Natural killer cell (primary cell): ENCODE data around the gene WDTC1. TPM values are rescaled to one million over a fixed set of nuclear protein-coding genes. Genes with fewer than 3 reads are reported as not detected.

Source experiments
- ATAC-seq, 3 donors: fragments of 150-1000 bp in 2 of 3; fragments of 200-7000 bp in 1 of 3; cut with Tn5 transposase; 1 replicate in 1 of 3; 2 replicates in 2 of 3; pipeline ENCODE4 v1.10.0; 2021; ENCODE audit warnings: mild to moderate bottlenecking in 2 of 3, moderate library complexity in 2 of 3
- DNase-seq, 2 donors: peaks; one replicate each; pipeline versions ENCODE4 v3.0.0 to v3.0.0-alpha.2; 2013 to 2021; ENCODE audit warnings: mixed read lengths in 1 of 2
- H3K27ac ChIP-seq: one replicate; pipeline ENCODE4 v1.5.1; 2013; ENCODE audit warnings: mild to moderate bottlenecking, low read length
- H3K27me3 ChIP-seq: one replicate; pipeline ENCODE4 v1.6.1; 2013; ENCODE audit warnings: low read length; ENCODE audit not compliant: control insufficient read depth, insufficient read depth
- H3K36me3 ChIP-seq: one replicate; pipeline ENCODE4 v1.6.1; 2013; ENCODE audit warnings: low read length; ENCODE audit not compliant: control insufficient read depth, insufficient read depth
- H3K4me1 ChIP-seq: one replicate; pipeline ENCODE4 v1.6.1; 2013; ENCODE audit warnings: low read length; ENCODE audit not compliant: control insufficient read depth, insufficient read depth
- H3K4me3 ChIP-seq: one replicate; pipeline ENCODE4 v1.5.1; 2013; ENCODE audit warnings: low read length
- H3K9me3 ChIP-seq: one replicate; pipeline ENCODE4 v1.6.1; 2013; ENCODE audit warnings: low read length; ENCODE audit not compliant: control insufficient read depth, insufficient read depth
- H3K27ac Mint-ChIP-seq, 2 donors: one replicate each; pipeline ENCODE4 v1.8.0; 2022; ENCODE audit warnings: mild to moderate bottlenecking in 2 of 2, mixed read lengths in 2 of 2, moderate library complexity in 1 of 2
- H3K27me3 Mint-ChIP-seq, 2 donors: one replicate each; pipeline ENCODE4 v1.8.0; 2022; ENCODE audit warnings: low read depth in 2 of 2, mixed read lengths in 2 of 2
- H3K36me3 Mint-ChIP-seq: one replicate; pipeline ENCODE4 v1.8.0; 2022; ENCODE audit warnings: mixed read lengths
- H3K4me1 Mint-ChIP-seq, 2 donors: one replicate each; pipeline ENCODE4 v1.8.0; 2022; ENCODE audit warnings: mixed read lengths in 2 of 2
- H3K4me3 Mint-ChIP-seq: one replicate; pipeline ENCODE4 v1.8.0; 2022; ENCODE audit warnings: mild to moderate bottlenecking, moderate library complexity, mixed read lengths
- H3K9me3 Mint-ChIP-seq, 2 donors: one replicate each; pipeline ENCODE4 v1.8.0; 2022; ENCODE audit warnings: mixed read lengths in 2 of 2
- WGBS: methylation state at CpG from one replicate; pipeline ENCODE4 v1.1.7; 2013; ENCODE audit warnings: missing lambda C conversion rate; ENCODE audit not compliant: insufficient coverage; 5-methylcytosine and 5-hydroxymethylcytosine counted together
- intact Hi-C: fragments of 100-400 bp; cut with micrococcal nuclease; formaldehyde crosslinking; loops from one replicate; pipeline ENCODE4 v1.14.2; 2022
- total RNA-seq, 4 donors: library from RNA; stranded (reverse); fragments of 120-200 nt in 1 of 4; gene quantifications; one replicate each; pipeline versions ENCODE4 v1.2.3 to v1.2.4, GENCODE V29; 2013 to 2022
- TF ChIP-seq, protein P1 (sequence below): fragments of 200-600 bp; IDR thresholded peaks from one replicate; pipeline ENCODE4 v1.8.0; 2022; ENCODE audit warnings: antibody characterized with exemption

Gene WDTC1
- total RNA-seq, 3 donors from 2014 or later (not counting 1 experiment from before 2014, with no cell fraction given), result 68.9 to 82.0 (median 81.7) TPM

DNA sequence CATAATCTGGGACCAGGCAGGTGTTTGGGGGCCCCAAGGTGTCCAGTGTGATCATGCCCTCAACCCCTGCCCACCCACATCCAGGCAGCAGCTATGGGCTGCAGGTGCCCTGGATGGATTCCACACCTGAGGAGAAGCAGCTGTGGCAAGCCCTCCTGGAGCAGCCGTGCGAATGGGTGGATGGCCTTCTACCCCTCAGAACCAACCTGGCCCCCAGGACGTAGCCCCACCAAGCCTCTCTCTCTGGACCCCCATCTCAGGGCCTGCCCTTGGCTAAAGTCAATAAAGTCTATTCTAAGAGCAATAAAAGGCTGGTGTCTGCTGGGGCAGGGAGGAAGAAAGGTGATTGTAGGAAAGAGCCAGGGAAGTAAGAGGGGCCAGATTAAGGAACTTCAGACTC, 119.2 kb downstream of the WDTC1 start:
- peaks cover 13 to 23% of the 10 kb centered on the region in 2 donors for H3K4me1 Mint-ChIP-seq
- H3K27me3 Mint-ChIP-seq, result no peaks in the 10 kb centered on the region
- no peaks in the 10 kb centered on the region for H3K27me3 ChIP-seq
- no peak overlapping the region for H3K4me3 ChIP-seq
- intact Hi-C loops, result no loop called here
- H3K36me3 ChIP-seq, result peaks cover 23% of the 10 kb centered on the region
- peaks cover 48% of the 10 kb centered on the region for H3K4me1 ChIP-seq
- DNase-seq (no peak), ATAC-seq (no peak)
- no peaks in the 10 kb centered on the region for H3K9me3 ChIP-seq
- H3K4me3 Mint-ChIP-seq, result no peak overlapping the region
- TF ChIP-seq, protein P1, sequence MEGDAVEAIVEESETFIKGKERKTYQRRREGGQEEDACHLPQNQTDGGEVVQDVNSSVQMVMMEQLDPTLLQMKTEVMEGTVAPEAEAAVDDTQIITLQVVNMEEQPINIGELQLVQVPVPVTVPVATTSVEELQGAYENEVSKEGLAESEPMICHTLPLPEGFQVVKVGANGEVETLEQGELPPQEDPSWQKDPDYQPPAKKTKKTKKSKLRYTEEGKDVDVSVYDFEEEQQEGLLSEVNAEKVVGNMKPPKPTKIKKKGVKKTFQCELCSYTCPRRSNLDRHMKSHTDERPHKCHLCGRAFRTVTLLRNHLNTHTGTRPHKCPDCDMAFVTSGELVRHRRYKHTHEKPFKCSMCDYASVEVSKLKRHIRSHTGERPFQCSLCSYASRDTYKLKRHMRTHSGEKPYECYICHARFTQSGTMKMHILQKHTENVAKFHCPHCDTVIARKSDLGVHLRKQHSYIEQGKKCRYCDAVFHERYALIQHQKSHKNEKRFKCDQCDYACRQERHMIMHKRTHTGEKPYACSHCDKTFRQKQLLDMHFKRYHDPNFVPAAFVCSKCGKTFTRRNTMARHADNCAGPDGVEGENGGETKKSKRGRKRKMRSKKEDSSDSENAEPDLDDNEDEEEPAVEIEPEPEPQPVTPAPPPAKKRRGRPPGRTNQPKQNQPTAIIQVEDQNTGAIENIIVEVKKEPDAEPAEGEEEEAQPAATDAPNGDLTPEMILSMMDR, result no peak
- H3K27ac Mint-ChIP-seq, result peak overlapping the region; percentile 60 to 67
- WGBS, result 91% methylated on average over 2 of the region's 3 CpGs
- no peaks in the 10 kb centered on the region for H3K36me3 Mint-ChIP-seq
- H3K9me3 Mint-ChIP-seq, result no peaks in the 10 kb centered on the region
- H3K27ac ChIP-seq, result no peak overlapping the region

GRCh38 chr1:27355683-27356082, 121.3 kb downstream of the WDTC1 start:
- H3K36me3 Mint-ChIP-seq, result no peaks in the 10 kb centered on the region
- peak overlapping the region; percentile 74 for H3K27ac ChIP-seq
- no peaks in the 10 kb centered on the region for H3K27me3 Mint-ChIP-seq
- H3K36me3 ChIP-seq, result peaks cover 15% of the 10 kb centered on the region
- H3K4me1 Mint-ChIP-seq, result peaks cover 25 to 38% of the 10 kb centered on the region in 2 donors
- TF ChIP-seq, protein P1, result no peak
- DNase-seq (no peak), ATAC-seq (no peak)
- no peaks in the 10 kb centered on the region for H3K9me3 Mint-ChIP-seq
- intact Hi-C loops, result loop anchor here (1.0 to 2.0 kb wide), 3 partner anchors 13 to 33 kb away; partner anchors contain the start of genes SYTL1 and TMEM222
- H3K27me3 ChIP-seq, result no peaks in the 10 kb centered on the region
- H3K4me1 ChIP-seq, result peaks cover 49% of the 10 kb centered on the region
- peak overlapping the region; percentile 47 for H3K4me3 Mint-ChIP-seq
- no peak overlapping the region for H3K4me3 ChIP-seq
- no peaks in the 10 kb centered on the region for H3K9me3 ChIP-seq
- 63% methylated on average over 5 of the region's 5 CpGs for WGBS
- H3K27ac Mint-ChIP-seq, result peak overlapping the region; percentile 78 to 84

DNA sequence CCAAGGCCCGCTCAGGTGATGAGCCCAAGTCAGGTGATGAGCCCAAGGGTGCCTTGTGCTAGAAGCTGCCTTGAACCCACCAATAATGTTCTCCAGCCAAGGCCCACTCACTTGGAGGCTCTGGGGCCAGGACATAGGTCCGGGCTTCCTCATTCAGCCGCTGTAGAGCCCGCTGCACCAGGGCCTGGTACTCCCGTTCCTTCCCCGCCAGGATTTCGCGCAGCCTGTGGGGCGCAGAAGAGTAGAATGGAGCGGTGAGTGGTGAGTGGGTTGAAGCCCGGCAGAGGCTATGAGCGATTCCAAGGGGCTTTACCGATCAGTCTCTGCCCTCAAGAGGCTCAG, 121.8 kb downstream of the WDTC1 start:
- no peaks in the 10 kb centered on the region for H3K27me3 ChIP-seq
- H3K4me3 Mint-ChIP-seq, result peak overlapping the region; percentile 68
- no peak for DNase-seq
- H3K4me1 Mint-ChIP-seq, result peaks cover 25 to 41% of the 10 kb centered on the region in 2 donors
- WGBS, result 83% methylated on average over 13 of the region's 13 CpGs
- no peaks in the 10 kb centered on the region for H3K27me3 Mint-ChIP-seq
- peak overlapping the region; percentile 78 to 84 for H3K27ac Mint-ChIP-seq
- H3K36me3 ChIP-seq, result peaks cover 10% of the 10 kb centered on the region
- no peaks in the 10 kb centered on the region for H3K36me3 Mint-ChIP-seq
- peak overlapping the region; percentile 4 for H3K4me3 ChIP-seq
- intact Hi-C loops, result loop anchor here (1.0 to 2.0 kb wide), 3 partner anchors 14 to 33 kb away; partner anchors contain the start of genes SYTL1 and TMEM222
- peak overlapping the region; percentile 74 for H3K27ac ChIP-seq
- no peak for ATAC-seq
- TF ChIP-seq, protein P1, result no peak
- H3K4me1 ChIP-seq, result peaks cover 50% of the 10 kb centered on the region
- H3K9me3 Mint-ChIP-seq, result no peaks in the 10 kb centered on the region
- H3K9me3 ChIP-seq, result no peaks in the 10 kb centered on the region
